Limb (tissue), 2 donors: ENCODE data around the gene SUV39H2.
"Not testable (repeated sequence)": the region's sequence is repeated elsewhere in the genome, so short reads cannot be mapped to it uniquely, and the experiment has no call there.

Experiments
- DNase-seq, 2 donors: peaks; one replicate each; pipeline ENCODE4 v3.0.0-alpha.2; 2016; ENCODE audit errors: extremely low spot score in 2 of 2

The SUV39H2 gene

GRCh38 chr10:14926722-14927416 is 48.2 kb downstream of the SUV39H2 start:
- DNase-seq = no peak

- DNase-seq = no peak
These were observed 51.9 kb downstream of the SUV39H2 start for GRCh38 chr10:14930610-14931009.

GRCh38 chr10:14936584-14936983 is 57.9 kb downstream of the SUV39H2 start:
- no peak for DNase-seq

- not testable (repeated sequence) for DNase-seq
These were observed 60.3 kb downstream of the SUV39H2 start for GRCh38 chr10:14938971-14939370.

- DNase-seq = not testable (repeated sequence)
These were observed 63.7 kb downstream of the SUV39H2 start for GRCh38 chr10:14942147-14942949.

- DNase-seq = not testable (repeated sequence)
These were observed 64.3 kb downstream of the SUV39H2 start for GRCh38 chr10:14942950-14943338.

- DNase-seq = no peak
These were observed 66.4 kb downstream of the SUV39H2 start for GRCh38 chr10:14945108-14945507.

- DNase-seq = no peak
These were observed 68.6 kb downstream of the SUV39H2 start for GRCh38 chr10:14947268-14947667.

GRCh38 chr10:14949291-14949690 is 70.6 kb downstream of the SUV39H2 start:
- DNase-seq = no peak

- no peak for DNase-seq
These were observed 74.3 kb downstream of the SUV39H2 start for GRCh38 chr10:14952851-14953423.

- peak in 1 of 2 donors; percentile 30 for DNase-seq
These were observed 74.8 kb downstream of the SUV39H2 start for GRCh38 chr10:14953424-14954000.
